Muscle of leg (tissue), 16 donors: ENCODE results near the gene RGL3. TPM values are rescaled to one million over a fixed set of nuclear protein-coding genes. Genes with fewer than 3 reads are reported as not detected.
"Not testable (repeated sequence)": the region's sequence is repeated elsewhere in the genome, so short reads cannot be mapped to it uniquely, and the experiment has no call there.

Experiments
- DNase-seq: peaks from one replicate; pipeline ENCODE4 v3.0.0; 2013
- H3K27ac ChIP-seq: one replicate; pipeline ENCODE4 v1.5.1; 2013; ENCODE audit warnings: mild to moderate bottlenecking, low read length, control low read depth
- H3K27me3 ChIP-seq: one replicate; pipeline ENCODE4 v1.6.1; 2013; ENCODE audit warnings: low read length; ENCODE audit not compliant: control insufficient read depth, insufficient read depth
- H3K36me3 ChIP-seq: one replicate; pipeline ENCODE4 v1.6.1; 2013; ENCODE audit warnings: low read length; ENCODE audit not compliant: control insufficient read depth, insufficient read depth
- H3K4me1 ChIP-seq: one replicate; pipeline ENCODE4 v1.6.1; 2013; ENCODE audit warnings: low read length; ENCODE audit not compliant: control insufficient read depth, insufficient read depth
- H3K4me3 ChIP-seq: one replicate; pipeline ENCODE4 v1.5.1; 2013; ENCODE audit warnings: low read length, control low read depth
- H3K9me3 ChIP-seq: replicated peaks from 2 replicates; pipeline ENCODE4 v1.6.1; 2013; ENCODE audit warnings: low read depth, low read length; ENCODE audit not compliant: control insufficient read depth
- WGBS: methylation state at CpG from one replicate; pipeline ENCODE4 v1.1.5; 2013; ENCODE audit warnings: missing lambda C conversion rate; ENCODE audit not compliant: insufficient coverage; 5-methylcytosine and 5-hydroxymethylcytosine counted together
- long read RNA-seq, 11 donors: transcript quantifications; one replicate each; lab custom pipeline, GENCODE V29; 2026
- polyA plus RNA-seq, 8 donors: library from polyadenylated mRNA; unstranded; fragments of 120-200 nt; gene quantifications; one replicate each; pipeline versions ENCODE4 v1.2.1 to v1.2.3, GENCODE V29; 2013; ENCODE audit warnings: inconsistent platforms in 1 of 8, low replicate concordance in 1 of 8; ENCODE audit not compliant: insufficient read length in 8 of 8, insufficient read depth in 1 of 8
- total RNA-seq: library from RNA; stranded (reverse); fragments of 120-200 nt; gene quantifications from one replicate; pipeline ENCODE4 v1.2.4, GENCODE V29; 2013

Gene RGL3, protein sequence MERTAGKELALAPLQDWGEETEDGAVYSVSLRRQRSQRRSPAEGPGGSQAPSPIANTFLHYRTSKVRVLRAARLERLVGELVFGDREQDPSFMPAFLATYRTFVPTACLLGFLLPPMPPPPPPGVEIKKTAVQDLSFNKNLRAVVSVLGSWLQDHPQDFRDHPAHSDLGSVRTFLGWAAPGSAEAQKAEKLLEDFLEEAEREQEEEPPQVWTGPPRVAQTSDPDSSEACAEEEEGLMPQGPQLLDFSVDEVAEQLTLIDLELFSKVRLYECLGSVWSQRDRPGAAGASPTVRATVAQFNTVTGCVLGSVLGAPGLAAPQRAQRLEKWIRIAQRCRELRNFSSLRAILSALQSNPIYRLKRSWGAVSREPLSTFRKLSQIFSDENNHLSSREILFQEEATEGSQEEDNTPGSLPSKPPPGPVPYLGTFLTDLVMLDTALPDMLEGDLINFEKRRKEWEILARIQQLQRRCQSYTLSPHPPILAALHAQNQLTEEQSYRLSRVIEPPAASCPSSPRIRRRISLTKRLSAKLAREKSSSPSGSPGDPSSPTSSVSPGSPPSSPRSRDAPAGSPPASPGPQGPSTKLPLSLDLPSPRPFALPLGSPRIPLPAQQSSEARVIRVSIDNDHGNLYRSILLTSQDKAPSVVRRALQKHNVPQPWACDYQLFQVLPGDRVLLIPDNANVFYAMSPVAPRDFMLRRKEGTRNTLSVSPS
- 0.31 TPM for total RNA-seq
- polyA plus RNA-seq = 1 to 10 TPM in 1 of 8 donors, under 1 TPM in 7; 0.12 to 2.3 (median 0.43) TPM
- long read RNA-seq, donor 1 = 0 reads
- long read RNA-seq, donor 2 = 0 reads
- long read RNA-seq, donor 3 = 0 reads
- long read RNA-seq, donor 4 = 0 reads
- long read RNA-seq, donor 5, partial matches to known transcripts = 0 of 1 reads
- long read RNA-seq, donor 5, other reads (novel, unspliced or antisense) = 0 of 1 reads
- long read RNA-seq, donor 6 = 0 reads
- long read RNA-seq, donor 7, partial matches to known transcripts = 0 of 1 reads
- long read RNA-seq, donor 7, other reads (novel, unspliced or antisense) = 0 of 1 reads
- long read RNA-seq, donor 8 = 0 reads
- long read RNA-seq, donor 9 = 0 reads
- long read RNA-seq, donor 10 = 0 reads
- long read RNA-seq, donor 11, partial matches to known transcripts = 63 of 72 reads
- long read RNA-seq, donor 11, other reads (novel, unspliced or antisense) = 9 of 72 reads

DNA sequence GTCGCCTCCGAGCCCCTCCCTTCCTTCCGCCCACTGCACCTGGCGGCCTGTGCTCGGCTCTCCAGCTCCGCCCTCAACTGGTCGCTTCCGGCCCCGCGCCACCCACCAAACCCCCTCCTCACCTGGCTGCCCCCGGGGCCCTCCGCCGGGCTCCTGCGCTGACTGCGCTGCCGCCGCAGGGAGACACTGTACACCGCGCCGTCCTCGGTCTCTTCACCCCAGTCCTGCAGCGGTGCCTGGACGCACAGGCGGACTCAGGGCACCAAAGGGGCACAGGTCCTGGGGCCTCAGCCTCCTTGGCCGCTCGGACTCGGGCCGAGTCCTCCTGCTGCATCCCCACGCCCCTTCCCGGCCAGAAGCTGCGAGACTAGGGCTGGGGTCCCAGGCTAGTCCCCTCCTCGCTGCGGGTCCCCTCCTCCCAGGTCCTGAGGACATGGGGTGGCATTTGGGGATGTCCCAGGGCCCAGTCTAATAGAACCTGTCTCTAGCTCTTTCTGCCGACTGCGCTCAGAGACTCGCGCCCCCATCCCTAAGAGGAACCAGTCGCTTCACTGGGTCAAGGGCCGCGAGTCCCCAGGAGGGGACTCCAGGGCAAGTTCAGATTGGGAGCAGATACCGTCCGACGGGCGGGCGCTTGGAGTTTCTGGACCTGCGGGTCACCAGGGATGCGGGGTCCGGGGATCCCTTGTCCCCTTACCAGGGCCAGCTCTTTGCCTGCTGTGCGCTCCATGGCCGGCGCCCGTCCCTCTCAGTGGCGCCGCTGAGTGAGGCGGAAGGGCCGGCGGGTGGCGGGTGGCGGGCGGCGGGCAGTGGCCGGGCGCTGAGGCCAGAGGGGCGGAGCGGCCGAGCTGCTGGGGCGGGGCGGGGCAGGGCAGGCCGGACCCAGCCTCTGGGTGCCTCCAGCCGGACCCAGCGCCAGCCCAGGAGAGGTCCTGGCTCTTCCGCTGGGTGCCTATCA is at the start of gene RGL3:
Gene RGL3 (minus strand): TSS at position 766 of the 958 bp plus-strand sequence. CDS start 36 bp downstream, at position 730.
- H3K4me3 ChIP-seq = no peak within 1 kb of the TSS
- peaks cover 2% of the 10 kb centered on the region for H3K9me3 ChIP-seq
- H3K27ac ChIP-seq = no peak within 1 kb of the TSS
- peaks cover 36% of the 10 kb centered on the region for H3K4me1 ChIP-seq
- no peak for DNase-seq
- peaks cover 83% of the 10 kb centered on the region for H3K27me3 ChIP-seq
- H3K36me3 ChIP-seq = no peaks in the 10 kb centered on the region
- WGBS = under 1% methylated on average over 66 of the region's 72 CpGs

DNA sequence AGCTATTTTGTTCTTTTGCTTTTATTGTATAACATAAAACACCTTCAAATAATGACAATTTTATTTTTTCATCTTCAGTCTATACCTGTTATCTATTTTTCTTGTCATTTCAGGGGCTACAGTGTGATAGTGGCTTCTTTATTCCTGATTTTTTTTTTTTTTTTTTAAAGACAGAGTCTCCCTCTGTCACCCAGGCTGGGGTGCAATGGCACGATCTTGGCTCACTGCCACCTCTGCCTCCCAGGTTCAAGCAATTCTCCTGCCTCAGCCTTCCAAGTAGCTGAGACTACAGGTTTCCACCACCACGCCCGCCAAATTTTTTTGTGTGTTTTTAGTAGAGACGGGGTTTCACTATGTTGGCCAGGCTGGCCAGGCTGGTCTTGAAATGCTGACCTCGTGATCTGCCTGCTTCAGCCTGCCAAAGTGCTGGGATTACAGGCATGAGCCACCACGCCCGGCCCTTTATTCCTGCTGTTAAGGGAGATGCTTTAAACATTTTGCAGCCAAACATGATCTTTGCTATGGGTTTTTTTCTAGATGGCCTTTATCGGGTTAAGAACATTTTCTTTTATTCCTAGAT is 49.2 kb upstream of the RGL3 start:
- H3K4me1 ChIP-seq, H3K9me3 ChIP-seq, H3K27ac ChIP-seq, DNase-seq, H3K27me3 ChIP-seq, H3K36me3 ChIP-seq, H3K4me3 ChIP-seq: not testable (repeated sequence)
- whole genome bisulfite sequencing = 30% methylated on average over 2 of the region's 8 CpGs

DNA sequence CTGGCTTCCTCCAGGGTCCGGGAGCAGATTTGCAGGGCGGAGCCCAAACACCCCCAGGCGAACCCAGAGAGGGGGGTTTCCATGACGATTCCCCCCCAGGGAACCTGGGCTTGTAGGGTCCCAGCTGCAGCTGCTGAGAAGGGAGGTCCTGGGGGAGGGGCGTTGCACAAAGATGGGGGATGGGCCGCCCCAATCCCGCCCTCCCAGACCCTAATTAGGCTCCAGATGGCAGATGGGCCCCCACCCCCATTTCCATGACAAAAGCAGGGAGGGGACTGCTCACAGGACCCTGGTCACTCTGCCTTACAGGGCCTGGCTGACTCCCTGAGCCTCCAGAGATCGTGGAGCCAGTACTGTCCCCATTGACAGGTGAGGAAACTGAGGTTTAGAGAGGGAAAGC is 46.5 kb upstream of the RGL3 start:
- H3K4me1 ChIP-seq = no peaks in the 10 kb centered on the region
- no peak overlapping the region for H3K4me3 ChIP-seq
- H3K36me3 ChIP-seq = no peaks in the 10 kb centered on the region
- H3K27me3 ChIP-seq = no peaks in the 10 kb centered on the region
- WGBS = 13% methylated on average over 4 of the region's 8 CpGs
- DNase-seq = no peak
- no peak overlapping the region for H3K27ac ChIP-seq
- no peaks in the 10 kb centered on the region for H3K9me3 ChIP-seq

DNA sequence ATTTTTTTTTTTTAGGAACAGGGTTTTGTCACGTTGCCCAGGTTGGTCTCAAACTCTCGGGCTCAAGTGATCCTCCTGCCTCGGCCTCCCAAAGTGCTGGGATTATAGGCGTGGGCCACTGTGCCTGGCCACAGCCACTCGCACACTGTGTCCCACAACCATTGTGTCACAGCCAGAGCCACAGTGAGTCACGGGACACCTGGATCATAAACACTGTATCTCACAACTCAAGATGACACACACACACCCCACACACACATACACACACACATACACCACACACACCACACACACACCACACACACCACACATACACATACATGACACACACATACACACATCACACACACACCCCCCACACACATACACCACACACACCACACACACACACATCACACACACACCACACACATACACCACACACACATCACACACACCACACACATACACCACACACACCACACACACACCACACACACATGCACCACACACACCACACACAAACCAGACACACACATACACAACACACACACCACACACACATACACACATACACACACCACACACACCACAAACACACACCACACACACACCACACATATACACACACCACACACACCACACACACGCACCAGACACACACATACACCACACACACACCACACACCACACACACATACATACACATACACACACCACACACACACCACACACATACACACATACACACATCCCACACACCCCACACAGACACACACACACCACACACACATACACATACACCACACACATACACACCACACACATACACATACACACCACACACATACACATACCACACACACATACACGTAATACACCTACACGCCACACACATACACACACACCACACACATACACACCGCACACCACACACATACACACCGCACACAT is 45.5 kb upstream of the RGL3 start:
- H3K27ac ChIP-seq = no peak overlapping the region
- no peaks in the 10 kb centered on the region for H3K9me3 ChIP-seq
- no peak overlapping the region for H3K4me3 ChIP-seq
- H3K4me1 ChIP-seq = no peaks in the 10 kb centered on the region
- 81% methylated on average over 10 of the region's 11 CpGs for WGBS
- DNase-seq = no peak
- H3K27me3 ChIP-seq = no peaks in the 10 kb centered on the region
- no peaks in the 10 kb centered on the region for H3K36me3 ChIP-seq

DNA sequence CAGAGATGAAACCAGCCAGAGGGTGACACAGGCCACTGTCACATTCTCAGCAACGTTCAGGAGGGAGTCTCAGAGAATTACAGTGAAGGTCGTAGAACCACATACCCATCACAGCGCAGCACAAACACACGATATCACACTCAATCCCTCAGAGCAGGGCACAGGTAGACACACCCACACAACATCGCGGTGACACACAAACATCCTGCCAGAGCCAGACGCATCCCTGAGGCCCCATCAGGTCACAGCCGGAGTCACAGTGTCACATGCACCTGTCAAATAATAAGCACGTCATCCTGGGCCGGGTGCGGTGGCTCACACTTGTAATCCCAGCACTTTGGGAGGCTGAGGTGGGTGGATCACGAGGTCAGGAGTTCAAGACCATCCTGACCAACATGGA is 44.3 kb upstream of the RGL3 start:
- no peak for DNase-seq
- no peaks in the 10 kb centered on the region for H3K9me3 ChIP-seq
- no peak overlapping the region for H3K27ac ChIP-seq
- H3K27me3 ChIP-seq = peaks cover 1% of the 10 kb centered on the region
- 60% methylated on average over 8 of the region's 12 CpGs for WGBS
- no peak overlapping the region for H3K4me3 ChIP-seq
- no peaks in the 10 kb centered on the region for H3K4me1 ChIP-seq
- H3K36me3 ChIP-seq = no peaks in the 10 kb centered on the region

DNA sequence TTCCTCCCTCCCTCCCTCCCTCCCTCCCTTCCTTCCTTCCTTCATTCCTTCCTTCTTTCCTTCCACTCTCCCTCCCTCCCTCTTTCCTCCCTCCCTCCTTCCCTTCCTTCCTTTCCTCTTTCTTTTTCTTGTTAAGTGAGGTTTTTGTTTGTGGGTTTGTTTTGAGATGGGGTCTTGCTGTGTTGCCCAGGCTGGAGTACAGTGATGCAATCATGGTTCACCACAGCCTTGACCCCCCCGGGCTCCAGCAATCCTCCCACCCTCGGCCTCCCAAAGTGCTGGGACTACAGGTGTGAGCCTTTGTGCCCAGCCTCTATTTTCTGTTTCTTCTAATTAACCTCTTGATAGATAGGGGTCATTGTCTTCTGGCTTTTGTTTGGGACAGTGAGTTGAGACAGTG is 42.3 kb upstream of the RGL3 start:
- 83% methylated on average over 1 of the region's 2 CpGs for WGBS
- DNase-seq = no peak
- Histone ChIP-seq H3K4me1 (no peaks in the 10 kb centered on the region), H3K9me3 (no peaks in the 10 kb centered on the region), H3K4me3 (no peak overlapping the region), H3K36me3 (no peaks in the 10 kb centered on the region), H3K27me3 (peaks cover 2% of the 10 kb centered on the region), H3K27ac (no peak overlapping the region)

DNA sequence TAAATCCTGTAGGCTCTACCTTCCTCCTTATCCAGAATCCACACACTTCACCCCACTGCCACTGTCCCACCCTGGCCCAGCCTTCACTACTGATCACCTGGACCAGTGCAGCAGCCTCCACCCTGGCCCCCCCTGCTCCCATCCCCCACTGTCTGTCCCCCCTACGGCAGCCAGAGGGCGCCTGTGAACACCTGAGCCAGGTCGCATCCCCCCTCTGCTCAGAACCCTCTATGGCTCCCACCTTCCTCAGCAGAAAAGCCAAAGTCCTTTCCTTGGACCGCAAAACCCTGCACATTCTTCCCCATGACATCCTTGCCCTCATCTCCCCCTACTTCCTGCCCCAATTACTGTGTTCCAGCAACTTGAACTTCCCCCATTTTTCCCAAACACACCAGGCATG is 41.1 kb upstream of the RGL3 start:
- Histone ChIP-seq H3K4me1 (no peaks in the 10 kb centered on the region), H3K27ac (no peak overlapping the region), H3K9me3 (no peaks in the 10 kb centered on the region), H3K4me3 (no peak overlapping the region), H3K36me3 (no peaks in the 10 kb centered on the region), H3K27me3 (peaks cover 2% of the 10 kb centered on the region)
- no peak for DNase-seq
- 59% methylated on average over 4 of the region's 4 CpGs for WGBS

DNA sequence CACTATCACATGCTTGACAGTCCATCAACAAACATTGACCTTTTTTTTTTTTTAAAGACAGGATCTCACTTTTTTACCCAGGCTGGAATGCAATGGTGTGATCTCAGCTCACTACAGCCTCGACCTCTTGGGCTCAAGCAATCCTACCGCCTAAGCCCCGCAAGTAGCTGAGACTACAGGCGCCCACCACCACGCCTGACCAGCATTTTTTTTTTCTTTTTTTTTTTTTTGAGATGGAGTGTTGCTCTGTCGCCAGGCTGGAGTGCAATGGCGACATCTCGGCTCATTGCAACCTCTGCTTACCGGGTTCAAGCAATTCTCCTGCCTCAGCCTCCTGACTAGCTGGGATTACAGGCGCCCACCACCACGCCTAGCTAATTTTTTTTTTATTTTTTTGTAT is 39.8 kb upstream of the RGL3 start:
- not testable (repeated sequence) for H3K27me3 ChIP-seq, H3K9me3 ChIP-seq, DNase-seq, H3K4me1 ChIP-seq, H3K4me3 ChIP-seq, H3K27ac ChIP-seq, H3K36me3 ChIP-seq
- WGBS = 90% methylated on average over 4 of the region's 11 CpGs
